Measurements from ENCODE around the gene PUM2.

PUM2 gene

GRCh38 chr2:20351555-20352229 is 1.0 kb upstream of the PUM2 start:
- H3K9me3 ChIP-seq (ENCODE audit: insufficient read depth, low read length) = no peaks in the 10 kb centered on the region
- TF ChIP-seq SUZ12 (IDR thresholded peaks at IDR 0.05; ENCODE audit: extremely low read depth, insufficient read depth, insufficient read length) = no peak
- no peak for TF ChIP-seq YY1 (IDR thresholded peaks at IDR 0.05; ENCODE audit: insufficient read depth, insufficient read length)
- TF ChIP-seq ZNF274 (IDR thresholded peaks at IDR 0.05; ENCODE audit: low read depth, low read length) = no peak
- DNase-seq (ENCODE audit: low read depth, low spot score) = no peak
- peaks cover 2% of the 10 kb centered on the region for H3K4me1 ChIP-seq (ENCODE audit: insufficient read depth, insufficient read length)
- peaks cover 9% of the 10 kb centered on the region for H3K36me3 ChIP-seq (ENCODE audit: insufficient read depth, insufficient read length, low read length)
- no peaks in the 10 kb centered on the region for H3K27me3 ChIP-seq (ENCODE audit: insufficient read depth, insufficient read length)
- peak overlapping the region; percentile 97 for H3K9ac ChIP-seq (ENCODE audit: insufficient read length, low read depth)
- H3K4me3 ChIP-seq (ENCODE audit: insufficient read length, low read depth) = peak overlapping the region; percentile 82

DNA sequence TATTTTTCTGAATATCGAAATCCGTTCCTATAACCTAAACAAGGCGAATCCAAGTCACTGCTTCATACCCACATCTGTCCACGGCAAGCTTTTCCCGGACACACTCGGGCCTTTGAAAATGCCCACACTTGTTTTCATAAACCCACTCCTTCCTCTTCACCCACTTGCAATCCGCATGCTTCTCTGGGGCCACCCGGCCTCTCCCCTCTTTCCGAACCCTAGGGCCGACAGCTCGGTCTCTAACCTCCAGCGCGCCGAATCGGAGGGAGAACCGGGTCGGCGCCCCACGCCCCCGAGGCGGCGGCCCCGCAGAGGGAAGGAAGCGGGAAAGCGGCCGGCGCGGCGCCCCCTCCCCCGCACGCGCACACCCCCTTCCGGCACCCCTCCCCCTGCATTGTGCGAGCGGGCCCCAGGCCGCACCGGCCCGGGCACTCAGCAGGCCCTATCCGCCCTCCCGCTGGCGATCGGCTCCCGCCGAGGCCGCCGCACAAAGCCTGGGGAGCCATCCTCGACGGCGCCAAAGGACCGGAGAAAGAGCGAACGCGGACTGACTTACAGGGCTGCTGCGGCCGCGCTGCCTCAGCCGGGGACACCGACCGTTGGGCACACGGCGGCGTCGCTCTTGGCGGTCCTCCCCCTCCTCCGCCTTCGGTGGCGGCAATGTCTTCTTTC is 467 bp downstream of the PUM2 start:
- peak; percentile 44 for DNase-seq (ENCODE audit: low read depth, low spot score)
- no peaks in the 10 kb centered on the region for H3K9me3 ChIP-seq (ENCODE audit: insufficient read depth, low read length)
- H3K4me3 ChIP-seq (ENCODE audit: insufficient read length, low read depth) = peak overlapping the region; percentile 91
- H3K4me1 ChIP-seq (ENCODE audit: insufficient read depth, insufficient read length) = peaks cover 4% of the 10 kb centered on the region
- TF ChIP-seq SUZ12 (IDR thresholded peaks at IDR 0.05; ENCODE audit: extremely low read depth, insufficient read depth, insufficient read length) (no peak), YY1 (IDR thresholded peaks at IDR 0.05; ENCODE audit: insufficient read depth, insufficient read length) (no peak), ZNF274 (IDR thresholded peaks at IDR 0.05; ENCODE audit: low read depth, low read length) (no peak)
- no peaks in the 10 kb centered on the region for H3K27me3 ChIP-seq (ENCODE audit: insufficient read depth, insufficient read length)
- H3K9ac ChIP-seq (ENCODE audit: insufficient read length, low read depth) = peak overlapping the region; percentile 95
- H3K36me3 ChIP-seq (ENCODE audit: insufficient read depth, insufficient read length, low read length) = peaks cover 9% of the 10 kb centered on the region

- no peaks in the 10 kb centered on the region for H3K9me3 ChIP-seq (ENCODE audit: insufficient read depth, low read length)
- H3K36me3 ChIP-seq (ENCODE audit: insufficient read depth, insufficient read length, low read length) = peaks cover 9% of the 10 kb centered on the region
- DNase-seq (ENCODE audit: low read depth, low spot score) = no peak
- H3K4me3 ChIP-seq (ENCODE audit: insufficient read length, low read depth) = peak overlapping the region; percentile 91
- TF ChIP-seq SUZ12 (IDR thresholded peaks at IDR 0.05; ENCODE audit: extremely low read depth, insufficient read depth, insufficient read length) (no peak), ZNF274 (IDR thresholded peaks at IDR 0.05; ENCODE audit: low read depth, low read length) (no peak), YY1 (IDR thresholded peaks at IDR 0.05; ENCODE audit: insufficient read depth, insufficient read length) (no peak)
- H3K4me1 ChIP-seq (ENCODE audit: insufficient read depth, insufficient read length) = peaks cover 8% of the 10 kb centered on the region
- H3K27me3 ChIP-seq (ENCODE audit: insufficient read depth, insufficient read length) = no peaks in the 10 kb centered on the region
- peak overlapping the region; percentile 95 for H3K9ac ChIP-seq (ENCODE audit: insufficient read length, low read depth)
These were observed 1.1 kb downstream of the PUM2 start for GRCh38 chr2:20349513-20349921.

- Histone ChIP-seq H3K9ac (ENCODE audit: insufficient read length, low read depth) (peak overlapping the region; percentile 56), H3K4me1 (ENCODE audit: insufficient read depth, insufficient read length) (peaks cover 8% of the 10 kb centered on the region), H3K9me3 (ENCODE audit: insufficient read depth, low read length) (no peaks in the 10 kb centered on the region), H3K4me3 (ENCODE audit: insufficient read length, low read depth) (no peak overlapping the region), H3K36me3 (ENCODE audit: insufficient read depth, insufficient read length, low read length) (peaks cover 9% of the 10 kb centered on the region), H3K27me3 (ENCODE audit: insufficient read depth, insufficient read length) (no peaks in the 10 kb centered on the region)
- no peak for DNase-seq (ENCODE audit: low read depth, low spot score)
- no peak for TF ChIP-seq YY1 (IDR thresholded peaks at IDR 0.05; ENCODE audit: insufficient read depth, insufficient read length)
- TF ChIP-seq SUZ12 (IDR thresholded peaks at IDR 0.05; ENCODE audit: extremely low read depth, insufficient read depth, insufficient read length) = no peak
- TF ChIP-seq ZNF274 (IDR thresholded peaks at IDR 0.05; ENCODE audit: low read depth, low read length) = no peak
These were observed 2.1 kb downstream of the PUM2 start for GRCh38 chr2:20348542-20348941.

DNA sequence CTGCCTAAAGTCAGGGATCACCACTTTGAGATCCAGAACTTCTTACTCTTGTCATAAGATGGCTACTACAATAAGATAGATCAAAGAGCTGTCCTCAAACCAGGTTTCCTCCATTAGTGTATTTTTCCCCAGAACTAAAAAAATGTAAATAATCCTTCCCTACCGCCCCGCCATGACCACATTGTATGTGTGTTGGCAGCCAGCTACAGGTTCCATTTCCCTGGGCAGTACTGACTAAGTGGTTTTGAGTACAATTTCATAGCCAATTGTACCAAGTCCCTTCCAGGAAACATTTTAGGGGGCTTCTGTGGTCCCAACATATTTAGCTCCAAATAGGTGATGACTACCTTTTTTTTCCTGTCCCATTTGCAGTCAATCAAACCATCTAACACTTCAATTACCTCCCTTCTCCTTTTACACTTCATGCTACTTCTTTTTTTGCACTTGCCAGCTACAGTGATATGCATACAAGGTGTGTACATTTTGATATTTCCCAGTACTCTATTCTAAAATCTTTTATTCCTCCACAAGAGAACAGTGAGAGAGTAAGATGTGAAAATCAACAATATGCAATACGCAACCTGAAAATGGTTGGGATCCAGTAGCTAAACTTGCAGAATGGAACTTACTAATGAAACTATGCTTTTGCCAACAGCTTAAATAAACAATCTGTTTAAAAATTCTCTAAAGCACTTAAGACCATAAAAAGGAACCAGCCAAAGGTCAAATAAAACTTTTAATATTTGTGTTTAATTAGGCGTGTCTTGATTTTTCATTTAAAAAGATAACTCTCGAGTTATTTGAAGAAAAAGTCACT is 3.9 kb downstream of the PUM2 start:
- H3K36me3 ChIP-seq (ENCODE audit: insufficient read depth, insufficient read length, low read length) = peaks cover 9% of the 10 kb centered on the region
- no peaks in the 10 kb centered on the region for H3K9me3 ChIP-seq (ENCODE audit: insufficient read depth, low read length)
- DNase-seq (ENCODE audit: low read depth, low spot score) = no peak
- H3K9ac ChIP-seq (ENCODE audit: insufficient read length, low read depth) = no peak overlapping the region
- no peaks in the 10 kb centered on the region for H3K27me3 ChIP-seq (ENCODE audit: insufficient read depth, insufficient read length)
- no peak overlapping the region for H3K4me3 ChIP-seq (ENCODE audit: insufficient read length, low read depth)
- TF ChIP-seq ZNF274 (IDR thresholded peaks at IDR 0.05; ENCODE audit: low read depth, low read length) = no peak
- TF ChIP-seq YY1 (IDR thresholded peaks at IDR 0.05; ENCODE audit: insufficient read depth, insufficient read length) = no peak
- TF ChIP-seq SUZ12 (IDR thresholded peaks at IDR 0.05; ENCODE audit: extremely low read depth, insufficient read depth, insufficient read length) = no peak
- peaks cover 6% of the 10 kb centered on the region for H3K4me1 ChIP-seq (ENCODE audit: insufficient read depth, insufficient read length)

DNA sequence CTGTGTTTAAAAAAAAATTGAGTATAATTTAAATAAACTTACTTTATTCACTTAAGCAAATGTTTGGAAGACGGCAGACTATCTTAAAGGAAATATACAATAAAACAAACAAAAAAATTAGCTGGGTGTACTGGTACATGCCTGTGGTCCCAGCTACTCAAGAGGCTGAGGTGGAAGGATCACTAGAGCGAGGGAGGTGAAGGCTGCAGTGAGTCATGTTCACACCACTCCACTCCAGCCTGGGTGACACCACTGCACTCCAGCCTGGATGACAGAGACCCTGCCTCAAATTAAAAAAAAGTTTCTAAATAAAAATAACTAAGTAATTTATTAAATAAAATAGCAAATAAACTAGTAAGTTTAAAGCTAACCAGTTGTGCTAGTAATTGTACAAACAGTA is 7.5 kb downstream of the PUM2 start:
- no peaks in the 10 kb centered on the region for H3K27me3 ChIP-seq (ENCODE audit: insufficient read depth, insufficient read length)
- H3K4me3 ChIP-seq (ENCODE audit: insufficient read length, low read depth) = no peak overlapping the region
- H3K9me3 ChIP-seq (ENCODE audit: insufficient read depth, low read length) = no peaks in the 10 kb centered on the region
- no peak overlapping the region for H3K9ac ChIP-seq (ENCODE audit: insufficient read length, low read depth)
- no peak for DNase-seq (ENCODE audit: low read depth, low spot score)
- H3K4me1 ChIP-seq (ENCODE audit: insufficient read depth, insufficient read length) = peaks cover 6% of the 10 kb centered on the region
- H3K36me3 ChIP-seq (ENCODE audit: insufficient read depth, insufficient read length, low read length) = peaks cover 8% of the 10 kb centered on the region
- no peak for TF ChIP-seq SUZ12 (IDR thresholded peaks at IDR 0.05; ENCODE audit: extremely low read depth, insufficient read depth, insufficient read length)
- no peak for TF ChIP-seq ZNF274 (IDR thresholded peaks at IDR 0.05; ENCODE audit: low read depth, low read length)
- TF ChIP-seq YY1 (IDR thresholded peaks at IDR 0.05; ENCODE audit: insufficient read depth, insufficient read length) = no peak

GRCh38 chr2:20339012-20339411 is 11.6 kb downstream of the PUM2 start:
- H3K27me3 ChIP-seq (ENCODE audit: insufficient read depth, insufficient read length) = no peaks in the 10 kb centered on the region
- TF ChIP-seq ZNF274 (IDR thresholded peaks at IDR 0.05; ENCODE audit: low read depth, low read length) = no peak
- TF ChIP-seq SUZ12 (IDR thresholded peaks at IDR 0.05; ENCODE audit: extremely low read depth, insufficient read depth, insufficient read length) = no peak
- TF ChIP-seq YY1 (IDR thresholded peaks at IDR 0.05; ENCODE audit: insufficient read depth, insufficient read length) = no peak
- H3K4me1 ChIP-seq (ENCODE audit: insufficient read depth, insufficient read length) = no peaks in the 10 kb centered on the region

More at GRCh38 chr2:20339012-20339411, 11.6 kb downstream of the PUM2 start:
- no peak overlapping the region for H3K4me3 ChIP-seq (ENCODE audit: insufficient read length, low read depth)
- DNase-seq (ENCODE audit: low read depth, low spot score) = no peak
- no peaks in the 10 kb centered on the region for H3K9me3 ChIP-seq (ENCODE audit: insufficient read depth, low read length)
- no peak overlapping the region for H3K9ac ChIP-seq (ENCODE audit: insufficient read length, low read depth)
- peaks cover 10% of the 10 kb centered on the region for H3K36me3 ChIP-seq (ENCODE audit: insufficient read depth, insufficient read length, low read length)
